GM10266 (cell line): ENCODE data around the gene GCG.

Experiments
- DNase-seq: peaks from one replicate; pipeline ENCODE4 v3.0.0; 2012; ENCODE audit errors: extremely low spot score
- TF ChIP-seq, protein P1 (sequence below): IDR thresholded peaks from 2 replicates; pipeline ENCODE4 v1.5.1; 2012; ENCODE audit warnings: mild to moderate bottlenecking, low read depth; ENCODE audit not compliant: control insufficient read depth, insufficient read depth; ENCODE audit errors: missing control alignments

The GCG gene

DNA sequence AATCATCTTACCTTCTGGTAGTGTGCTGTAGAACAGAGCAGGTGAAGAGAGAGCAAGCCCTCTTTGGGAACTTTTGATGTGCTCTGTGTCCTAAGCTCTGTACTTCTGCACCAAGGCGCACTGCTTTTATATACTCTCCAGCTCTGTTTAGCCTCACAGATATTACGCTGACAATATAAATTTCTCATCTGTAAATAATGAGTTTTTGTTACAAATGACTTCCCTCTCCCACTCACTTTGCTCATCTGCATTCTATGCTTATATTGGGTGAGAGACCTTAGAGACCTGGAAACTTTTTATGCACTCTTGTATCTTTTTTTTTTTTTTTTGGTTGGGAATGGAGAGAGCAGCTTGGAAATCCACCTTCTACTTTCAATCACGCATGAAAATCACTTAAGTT lies at the start of gene GCG:
GCG (minus strand) TSS at position 101 of the 400 bp plus-strand sequence. CDS start 3,069 bp downstream, outside the sequence.
- TF ChIP-seq, protein P1, sequence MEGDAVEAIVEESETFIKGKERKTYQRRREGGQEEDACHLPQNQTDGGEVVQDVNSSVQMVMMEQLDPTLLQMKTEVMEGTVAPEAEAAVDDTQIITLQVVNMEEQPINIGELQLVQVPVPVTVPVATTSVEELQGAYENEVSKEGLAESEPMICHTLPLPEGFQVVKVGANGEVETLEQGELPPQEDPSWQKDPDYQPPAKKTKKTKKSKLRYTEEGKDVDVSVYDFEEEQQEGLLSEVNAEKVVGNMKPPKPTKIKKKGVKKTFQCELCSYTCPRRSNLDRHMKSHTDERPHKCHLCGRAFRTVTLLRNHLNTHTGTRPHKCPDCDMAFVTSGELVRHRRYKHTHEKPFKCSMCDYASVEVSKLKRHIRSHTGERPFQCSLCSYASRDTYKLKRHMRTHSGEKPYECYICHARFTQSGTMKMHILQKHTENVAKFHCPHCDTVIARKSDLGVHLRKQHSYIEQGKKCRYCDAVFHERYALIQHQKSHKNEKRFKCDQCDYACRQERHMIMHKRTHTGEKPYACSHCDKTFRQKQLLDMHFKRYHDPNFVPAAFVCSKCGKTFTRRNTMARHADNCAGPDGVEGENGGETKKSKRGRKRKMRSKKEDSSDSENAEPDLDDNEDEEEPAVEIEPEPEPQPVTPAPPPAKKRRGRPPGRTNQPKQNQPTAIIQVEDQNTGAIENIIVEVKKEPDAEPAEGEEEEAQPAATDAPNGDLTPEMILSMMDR = no peak

DNA sequence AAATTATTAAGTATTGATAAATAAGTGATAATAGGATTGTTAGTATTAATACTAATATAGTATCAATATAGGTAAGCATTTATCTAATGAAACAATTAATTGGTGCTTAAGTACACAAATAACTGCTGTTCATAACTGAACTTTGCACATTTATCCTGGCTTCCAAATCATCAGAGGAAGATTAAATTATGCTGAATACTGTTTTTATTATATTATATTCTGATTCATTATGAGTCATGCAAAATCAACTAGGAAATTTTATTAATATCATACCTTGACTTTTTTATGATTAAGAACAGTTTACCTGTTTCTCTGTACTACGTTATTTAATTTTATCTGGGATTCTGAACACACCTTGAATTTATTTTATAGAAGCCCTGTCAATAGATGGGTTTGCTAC lies 48.6 kb upstream of the GCG start:
- no peak for DNase-seq
- TF ChIP-seq, protein P1 = no peak

More for the DNA sequence above, at the start of gene GCG:
- no peak for DNase-seq

DNA sequence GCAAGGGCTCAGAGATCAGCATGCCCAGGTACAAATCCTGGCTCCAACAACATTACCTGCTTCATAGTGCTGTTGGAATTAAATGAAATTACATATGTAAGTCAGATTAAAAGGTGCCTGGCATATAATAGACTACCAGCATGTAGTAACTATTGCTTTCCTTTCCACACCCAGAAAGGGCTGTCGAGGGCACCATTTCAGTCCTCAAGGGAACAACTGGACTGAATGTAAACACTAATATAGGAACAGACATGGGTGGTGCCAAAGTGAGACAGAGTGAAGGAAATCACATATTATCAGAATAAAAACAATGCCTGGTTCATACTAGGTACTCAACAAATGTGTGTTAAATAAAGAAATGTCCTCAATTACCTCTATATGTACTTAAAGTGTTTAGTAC lies 47.9 kb upstream of the GCG start:
- DNase-seq = no peak

DNA sequence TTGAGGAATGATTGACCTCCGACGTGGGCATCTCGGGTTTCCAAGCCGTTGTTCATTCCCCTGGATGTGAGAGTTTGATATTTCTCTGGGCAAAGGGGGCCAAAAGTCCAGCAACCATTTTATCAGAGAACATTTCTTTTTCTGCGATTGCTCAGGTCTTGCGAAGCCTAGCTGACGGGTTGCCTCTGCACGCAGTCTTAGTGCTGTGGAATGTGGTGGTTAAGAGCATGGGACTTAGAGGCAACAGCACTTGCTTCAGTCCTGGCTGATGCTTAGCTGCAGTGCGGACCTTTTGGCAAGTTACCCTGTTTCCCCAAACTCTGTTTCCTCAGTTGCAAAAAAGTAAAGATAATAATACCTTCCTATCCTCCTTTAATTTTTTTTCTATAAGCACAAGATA lies 46.2 kb upstream of the GCG start:
- TF ChIP-seq, protein P1 = no peak
- no peak for DNase-seq

More for the DNA sequence above, 47.9 kb upstream of the GCG start:
- TF ChIP-seq, protein P1 = no peak

DNA sequence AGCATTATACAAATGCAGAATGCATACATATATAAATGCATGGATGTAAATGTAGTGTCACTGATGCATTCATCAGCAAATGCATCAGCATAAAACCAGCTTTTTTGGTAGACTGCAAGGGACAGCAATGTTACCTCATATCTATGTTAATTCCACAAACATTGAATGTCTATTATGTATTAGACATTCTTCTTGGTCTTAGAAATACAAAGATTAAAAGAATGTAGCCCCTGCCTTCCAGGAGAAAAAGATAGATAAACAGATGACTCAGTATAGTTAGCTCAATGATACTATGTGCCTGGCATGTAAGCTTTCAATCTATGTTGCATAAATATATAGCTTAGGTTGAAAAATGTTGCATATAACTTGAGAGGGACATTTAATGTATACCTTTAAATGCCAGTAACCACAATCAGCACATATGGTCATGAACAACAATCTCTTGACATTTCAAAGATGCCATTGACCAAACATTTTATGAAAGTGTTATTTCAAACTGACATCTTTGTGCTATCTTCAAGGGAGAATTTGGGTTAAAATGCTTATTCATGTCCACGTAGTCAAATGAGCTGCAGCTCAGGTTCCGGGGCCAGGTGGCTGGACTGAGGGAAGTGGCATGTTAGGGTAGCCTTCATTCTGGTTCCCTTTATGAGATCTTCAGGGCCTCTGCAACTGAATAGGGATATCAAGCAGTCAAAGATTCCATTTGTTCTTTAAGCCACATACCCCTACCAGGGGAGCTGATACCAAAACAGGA lies 45.2 kb upstream of the GCG start:
- TF ChIP-seq, protein P1 = no peak
- DNase-seq = no peak

DNA sequence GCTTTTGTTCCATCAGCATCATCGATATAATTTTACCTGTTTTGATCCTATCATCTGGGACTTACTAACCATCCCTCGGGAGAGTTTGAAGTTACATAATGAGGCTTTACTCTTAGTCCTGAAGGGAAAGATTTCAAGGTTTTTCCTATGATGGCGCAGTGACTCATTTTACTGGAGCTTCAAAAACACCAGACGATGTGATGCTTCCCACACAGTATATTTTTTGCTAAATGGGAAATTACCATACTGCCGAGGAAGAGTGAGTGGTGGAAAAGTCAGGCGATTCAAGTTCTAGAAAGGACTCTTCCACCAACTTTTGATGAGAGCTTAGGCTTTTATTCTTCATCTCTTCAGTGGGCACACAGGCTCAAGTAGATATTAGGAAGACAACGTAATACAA lies 44.6 kb upstream of the GCG start:
- no peak for DNase-seq
- TF ChIP-seq, protein P1 = no peak

DNA sequence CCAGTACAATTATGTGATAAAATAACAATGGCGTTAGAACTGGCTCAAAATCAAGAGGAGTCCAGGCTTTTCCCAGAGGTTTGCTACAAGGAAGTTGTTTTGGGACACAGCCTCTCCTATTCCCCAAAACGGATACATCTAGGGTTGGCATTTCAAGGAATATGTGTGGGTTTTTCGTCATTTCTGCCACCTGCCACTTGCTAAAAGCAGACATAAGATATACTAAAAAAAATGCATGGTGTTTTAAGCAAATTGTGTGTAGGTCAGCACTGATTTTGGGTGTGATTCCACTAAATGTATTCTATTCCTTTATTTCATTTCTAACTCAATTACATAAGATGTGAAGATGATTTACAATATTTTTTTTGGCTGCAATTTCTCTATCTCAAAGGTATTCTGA lies 36.4 kb upstream of the GCG start:
- DNase-seq = no peak
- TF ChIP-seq, protein P1 = no peak
